Mucosa of gallbladder (tissue), 1 donor: ENCODE measurements around the gene GRM3. TPM values are rescaled to one million over a fixed set of nuclear protein-coding genes. Genes with fewer than 3 reads are reported as not detected.

Source experiments
- DNase-seq: peaks from one replicate; pipeline ENCODE4 v3.0.0-alpha.2; 2020; ENCODE audit warnings: low spot score
- total RNA-seq: library from RNA; stranded (reverse); gene quantifications from one replicate; pipeline ENCODE4 v1.2.1, GENCODE V29; 2021
- donor health status: DM: no; HTN: no; CAD: no.

GRM3 gene
- total RNA-seq, 1 donor from 2014 or later: 0.09 TPM

- no peak for DNase-seq
These were observed 257.2 kb downstream of the GRM3 start for GRCh38 chr7:86900886-86901285.

- DNase-seq: peak; percentile 17
These were observed 261.5 kb downstream of the GRM3 start for GRCh38 chr7:86904949-86905834.

GRCh38 chr7:86908948-86909347, 265.2 kb downstream of the GRM3 start:
- DNase-seq: no peak

GRCh38 chr7:86911659-86912058, 267.9 kb downstream of the GRM3 start:
- DNase-seq: no peak

GRCh38 chr7:86913709-86914108, 270.0 kb downstream of the GRM3 start:
- DNase-seq: no peak
